Liver (tissue), 9 donors: Measurements from ENCODE around the gene COX10. TPM values are rescaled to one million over a fixed set of nuclear protein-coding genes. Genes with fewer than 3 reads are reported as not detected.

ENCODE experiments used
- DNase-seq: peaks from one replicate; pipeline ENCODE4 v3.0.0-alpha.2; 2017; ENCODE audit warnings: low spot score
- H3K27ac ChIP-seq, 2 donors: one replicate each; pipeline ENCODE4 v1.7.0; 2013; ENCODE audit warnings: inconsistent platforms in 2 of 2, low read length in 2 of 2, control low read depth in 1 of 2, low read depth in 1 of 2, mild to moderate bottlenecking in 1 of 2
- H3K27me3 ChIP-seq, 4 donors: one replicate each; pipeline versions ENCODE4 v1.6.1 to v1.7.0; 2013; ENCODE audit warnings: low read length in 3 of 4, inconsistent platforms in 1 of 4, mild to moderate bottlenecking in 1 of 4, moderate library complexity in 1 of 4; ENCODE audit not compliant: control insufficient read depth in 4 of 4, insufficient read depth in 4 of 4
- H3K36me3 ChIP-seq, 4 donors: one replicate each; pipeline versions ENCODE4 v1.6.1 to v1.7.0; 2013; ENCODE audit warnings: low read length in 3 of 4, mild to moderate bottlenecking in 3 of 4, low read depth in 1 of 4, moderate library complexity in 1 of 4; ENCODE audit not compliant: control insufficient read depth in 4 of 4, insufficient read depth in 3 of 4
- H3K4me1 ChIP-seq, 4 donors: one replicate each; pipeline versions ENCODE4 v1.6.1 to v1.7.0; 2013; ENCODE audit warnings: low read length in 3 of 4, mild to moderate bottlenecking in 3 of 4, moderate library complexity in 1 of 4; ENCODE audit not compliant: control insufficient read depth in 4 of 4, insufficient read depth in 4 of 4
- H3K4me3 ChIP-seq, 3 donors: one replicate each; pipeline versions ENCODE4 v1.6.1 to v1.7.0; 2013; ENCODE audit warnings: low read length in 3 of 3, control low read depth in 1 of 3, low read depth in 1 of 3, mild to moderate bottlenecking in 1 of 3
- H3K9ac ChIP-seq, 2 donors: one replicate each; pipeline ENCODE4 v1.7.0; 2013; ENCODE audit warnings: low read length in 2 of 2, mild to moderate bottlenecking in 2 of 2, moderate library complexity in 2 of 2, control low read depth in 1 of 2, low read depth in 1 of 2
- H3K9me3 ChIP-seq, 4 donors: one replicate each; pipeline versions ENCODE4 v1.6.1 to v1.7.0; 2013; ENCODE audit warnings: low read length in 3 of 4; ENCODE audit not compliant: control insufficient read depth in 4 of 4
- EGR1 ChIP-seq, 2 donors: IDR thresholded peaks; 2 replicates each; pipeline ENCODE4 v1.6.1; 2016 to 2018; ENCODE audit warnings: antibody characterized with exemption in 2 of 2, low read depth in 2 of 2
- FOXA1 ChIP-seq: IDR thresholded peaks from 2 replicates; pipeline ENCODE4 v1.6.1; 2016; ENCODE audit warnings: antibody characterized with exemption
- FOXA2 ChIP-seq: IDR thresholded peaks from 2 replicates; pipeline ENCODE4 v1.6.1; 2016; ENCODE audit warnings: antibody characterized with exemption
- GABPA ChIP-seq, 2 donors: IDR thresholded peaks in 1 of 2; conservative IDR thresholded peaks in 1 of 2; 2 replicates each; pipeline ENCODE4 v1.6.1; 2016; ENCODE audit warnings: antibody characterized with exemption in 2 of 2, mild to moderate bottlenecking in 1 of 2, moderate library complexity in 1 of 2
- HNF4A ChIP-seq, 2 donors: conservative IDR thresholded peaks; 2 replicates each; pipeline ENCODE4 v1.6.1; 2016; ENCODE audit warnings: antibody characterized with exemption in 2 of 2, mild to moderate bottlenecking in 2 of 2
- HNF4G ChIP-seq: IDR thresholded peaks from 2 replicates; pipeline ENCODE4 v1.6.1; 2016; ENCODE audit warnings: antibody characterized with exemption
- JUND ChIP-seq, 2 donors: IDR thresholded peaks; 2 replicates each; pipeline ENCODE4 v1.6.1; 2016; ENCODE audit warnings: antibody characterized with exemption in 2 of 2
- NR2F2 ChIP-seq: IDR thresholded peaks from 2 replicates; pipeline ENCODE4 v1.6.1; 2016; ENCODE audit warnings: antibody characterized with exemption
- RAD21 ChIP-seq, 2 donors: IDR thresholded peaks; 2 replicates each; pipeline ENCODE4 v1.6.1; 2016; ENCODE audit warnings: antibody characterized with exemption in 2 of 2, mild to moderate bottlenecking in 2 of 2
- RXRA ChIP-seq, 2 donors: IDR thresholded peaks; 2 replicates each; pipeline ENCODE4 v1.6.1; 2017 to 2018; ENCODE audit warnings: antibody characterized with exemption in 2 of 2, mild to moderate bottlenecking in 1 of 2
- SP1 ChIP-seq: IDR thresholded peaks from 2 replicates; pipeline ENCODE4 v1.6.1; 2018; ENCODE audit warnings: antibody characterized with exemption, mild to moderate bottlenecking
- TAF1 ChIP-seq: conservative IDR thresholded peaks from 2 replicates; pipeline ENCODE4 v1.6.1; 2016; ENCODE audit warnings: antibody characterized with exemption, mild to moderate bottlenecking
- YY1 ChIP-seq: IDR thresholded peaks from 2 replicates; pipeline ENCODE4 v1.6.1; 2016; ENCODE audit warnings: antibody characterized with exemption, mild to moderate bottlenecking
- WGBS: extraction: QIAGEN DNeasy Blood & Tissue Kit; methylation state at CpG from one replicate; pipeline ENCODE4 v1.1.7; 2013; 5-methylcytosine and 5-hydroxymethylcytosine counted together
- polyA plus RNA-seq, 2 donors: library from polyadenylated mRNA; stranded (reverse) in 1 of 2; unstranded in 1 of 2; fragments of 200-250 nt in 1 of 2; fragments of >200 nt in 1 of 2; fragmentation: Nextera tagmentation in 1 of 2; extraction: Ambion mirVana in 1 of 2; gene quantifications; one replicate each; pipeline versions ENCODE4 v1.2.1 to v1.2.3, GENCODE V29; 2013 to 2015
- total RNA-seq, 2 donors: library from RNA; depleted of rRNA; stranded (reverse); fragments of >200 nt; gene quantifications; one replicate each; pipeline ENCODE4 v1.2.3, GENCODE V29; 2014
- TF ChIP-seq, protein P1 (sequence below): IDR thresholded peaks from 2 replicates; pipeline ENCODE4 v1.6.1; 2016; ENCODE audit warnings: antibody characterized with exemption
- TF ChIP-seq, protein P2 (sequence below): IDR thresholded peaks from 2 replicates; pipeline ENCODE4 v1.6.1; 2016; ENCODE audit warnings: antibody characterized with exemption
- TF ChIP-seq, protein P3 (sequence below): IDR thresholded peaks from 2 replicates; pipeline ENCODE4 v1.6.1; 2016; ENCODE audit warnings: antibody characterized with exemption
- TF ChIP-seq, protein P4 (sequence below): IDR thresholded peaks from 2 replicates; pipeline ENCODE4 v1.6.1; 2016; ENCODE audit warnings: antibody characterized with exemption, mild to moderate bottlenecking
- TF ChIP-seq, protein P5 (sequence below): fragments of 150-350 bp; IDR thresholded peaks from 2 replicates; pipeline ENCODE4 v1.5.1; 2017; ENCODE audit warnings: improper control_type of control experiment, low read depth, low read length; ENCODE audit not compliant: missing input control
- donor health status: healthy.
- donor health status: healthy.
- donor health status: healthy.
- donor health status: healthy.
- donor health status: healthy.

The COX10 gene
- total and polyA plus RNA-seq, 4 donors = 7.0 to 15.1 (median 8.7) TPM

DNA sequence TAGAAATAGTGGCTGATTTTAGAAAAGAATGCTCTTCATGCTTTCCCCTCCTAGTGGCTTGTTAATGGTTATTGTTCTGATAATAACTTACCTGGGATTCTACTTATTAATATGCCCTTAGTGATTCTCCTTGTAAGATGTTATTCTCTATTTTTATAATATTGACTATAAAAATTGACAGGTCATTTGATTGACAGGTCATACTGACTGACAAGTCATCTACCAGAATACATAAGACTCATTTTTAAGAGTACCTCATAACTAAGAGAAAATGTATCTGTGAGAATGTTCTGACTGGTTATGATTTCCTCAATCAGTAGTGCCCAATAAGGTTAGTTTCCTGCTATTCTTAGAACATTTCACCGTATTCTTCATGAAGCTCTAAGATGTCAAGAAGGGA lies 8.6 kb upstream of the COX10 start:
- TF ChIP-seq, protein P1, sequence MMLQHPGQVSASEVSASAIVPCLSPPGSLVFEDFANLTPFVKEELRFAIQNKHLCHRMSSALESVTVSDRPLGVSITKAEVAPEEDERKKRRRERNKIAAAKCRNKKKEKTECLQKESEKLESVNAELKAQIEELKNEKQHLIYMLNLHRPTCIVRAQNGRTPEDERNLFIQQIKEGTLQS = no peak
- TF ChIP-seq NR2F2 = no peak
- TF ChIP-seq FOXA2 = no peak
- no peak for TF ChIP-seq HNF4A (conservative IDR thresholded peaks at IDR 0.05)
- TF ChIP-seq, protein P2, sequence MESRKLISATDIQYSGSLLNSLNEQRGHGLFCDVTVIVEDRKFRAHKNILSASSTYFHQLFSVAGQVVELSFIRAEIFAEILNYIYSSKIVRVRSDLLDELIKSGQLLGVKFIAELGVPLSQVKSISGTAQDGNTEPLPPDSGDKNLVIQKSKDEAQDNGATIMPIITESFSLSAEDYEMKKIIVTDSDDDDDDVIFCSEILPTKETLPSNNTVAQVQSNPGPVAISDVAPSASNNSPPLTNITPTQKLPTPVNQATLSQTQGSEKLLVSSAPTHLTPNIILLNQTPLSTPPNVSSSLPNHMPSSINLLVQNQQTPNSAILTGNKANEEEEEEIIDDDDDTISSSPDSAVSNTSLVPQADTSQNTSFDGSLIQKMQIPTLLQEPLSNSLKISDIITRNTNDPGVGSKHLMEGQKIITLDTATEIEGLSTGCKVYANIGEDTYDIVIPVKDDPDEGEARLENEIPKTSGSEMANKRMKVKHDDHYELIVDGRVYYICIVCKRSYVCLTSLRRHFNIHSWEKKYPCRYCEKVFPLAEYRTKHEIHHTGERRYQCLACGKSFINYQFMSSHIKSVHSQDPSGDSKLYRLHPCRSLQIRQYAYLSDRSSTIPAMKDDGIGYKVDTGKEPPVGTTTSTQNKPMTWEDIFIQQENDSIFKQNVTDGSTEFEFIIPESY = no peak
- no peak for TF ChIP-seq RXRA (IDR thresholded peaks at IDR 0.05)
- no peak for TF ChIP-seq GABPA (IDR thresholded peaks at IDR 0.05 in 1 of 2, conservative IDR thresholded peaks at IDR 0.05 in 1 of 2)
- no peak for TF ChIP-seq TAF1
- TF ChIP-seq RAD21 (IDR thresholded peaks at IDR 0.05) = no peak
- TF ChIP-seq JUND (IDR thresholded peaks at IDR 0.05) = no peak
- TF ChIP-seq FOXA1 = no peak
- no peak for TF ChIP-seq YY1
- Histone ChIP-seq H3K4me3 (no peak overlapping the region), H3K9ac (no peak overlapping the region), H3K27me3 (no peaks in the 10 kb centered on the region), H3K36me3 (peaks cover 0 to 2% (median under 1%) of the 10 kb centered on the region in 4 donors), H3K9me3 (no peaks in the 10 kb centered on the region), H3K4me1 (peaks cover 0 to 1% (median 0%) of the 10 kb centered on the region in 4 donors), H3K27ac (no peak overlapping the region)
- DNase-seq = no peak
- 97% methylated on average over 1 of the region's 1 CpG for WGBS

DNA sequence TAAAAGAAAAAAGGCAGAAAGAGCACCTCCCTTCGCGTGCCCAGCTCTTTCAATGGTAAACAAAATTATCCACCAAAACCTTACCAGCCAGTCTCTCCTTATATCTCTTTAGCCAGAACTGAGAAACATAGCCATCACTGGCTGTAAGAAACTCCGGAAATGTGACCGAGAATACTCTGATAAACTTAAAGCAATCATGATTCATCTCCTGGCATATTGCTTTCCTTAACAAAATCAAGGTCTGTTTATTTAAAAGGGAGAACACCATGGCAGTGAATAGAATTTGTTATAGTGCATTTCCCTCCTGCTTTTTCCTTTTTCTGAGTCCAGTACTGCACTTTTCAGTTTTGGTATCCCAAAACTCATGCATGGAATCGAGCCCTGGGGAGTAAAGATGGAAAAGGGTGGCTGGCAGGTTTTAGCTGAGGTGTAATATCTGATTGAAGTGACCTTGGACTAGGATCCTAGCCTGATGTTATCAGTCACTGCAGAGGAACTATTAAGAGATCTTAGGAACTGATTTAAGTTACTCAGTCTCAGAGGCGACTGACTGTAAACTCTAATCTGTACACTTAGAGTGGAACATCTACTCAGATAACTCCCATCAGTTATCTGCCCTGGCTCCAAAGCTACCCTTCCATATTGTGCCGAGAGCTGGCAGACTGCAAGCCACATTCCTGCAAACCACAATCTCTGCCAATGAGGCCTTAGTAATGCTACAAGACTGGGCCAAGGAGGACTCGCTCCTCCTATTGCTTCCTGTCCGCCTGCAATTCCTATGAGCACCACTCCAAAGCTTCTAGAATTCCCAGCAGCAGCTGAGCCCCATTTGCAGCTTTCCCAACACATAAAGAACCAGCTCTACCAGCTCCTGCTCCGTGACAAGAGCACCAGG lies 7.4 kb upstream of the COX10 start:
- no peak for TF ChIP-seq NR2F2
- TF ChIP-seq YY1 = no peak
- TF ChIP-seq EGR1 (IDR thresholded peaks at IDR 0.05; ENCODE audit: low read depth in 2 of 2) = no peak
- TF ChIP-seq, protein P3, sequence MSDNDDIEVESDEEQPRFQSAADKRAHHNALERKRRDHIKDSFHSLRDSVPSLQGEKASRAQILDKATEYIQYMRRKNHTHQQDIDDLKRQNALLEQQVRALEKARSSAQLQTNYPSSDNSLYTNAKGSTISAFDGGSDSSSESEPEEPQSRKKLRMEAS = no peak
- no peak for TF ChIP-seq GABPA (IDR thresholded peaks at IDR 0.05 in 1 of 2, conservative IDR thresholded peaks at IDR 0.05 in 1 of 2)
- TF ChIP-seq HNF4G = no peak
- TF ChIP-seq, protein P4, sequence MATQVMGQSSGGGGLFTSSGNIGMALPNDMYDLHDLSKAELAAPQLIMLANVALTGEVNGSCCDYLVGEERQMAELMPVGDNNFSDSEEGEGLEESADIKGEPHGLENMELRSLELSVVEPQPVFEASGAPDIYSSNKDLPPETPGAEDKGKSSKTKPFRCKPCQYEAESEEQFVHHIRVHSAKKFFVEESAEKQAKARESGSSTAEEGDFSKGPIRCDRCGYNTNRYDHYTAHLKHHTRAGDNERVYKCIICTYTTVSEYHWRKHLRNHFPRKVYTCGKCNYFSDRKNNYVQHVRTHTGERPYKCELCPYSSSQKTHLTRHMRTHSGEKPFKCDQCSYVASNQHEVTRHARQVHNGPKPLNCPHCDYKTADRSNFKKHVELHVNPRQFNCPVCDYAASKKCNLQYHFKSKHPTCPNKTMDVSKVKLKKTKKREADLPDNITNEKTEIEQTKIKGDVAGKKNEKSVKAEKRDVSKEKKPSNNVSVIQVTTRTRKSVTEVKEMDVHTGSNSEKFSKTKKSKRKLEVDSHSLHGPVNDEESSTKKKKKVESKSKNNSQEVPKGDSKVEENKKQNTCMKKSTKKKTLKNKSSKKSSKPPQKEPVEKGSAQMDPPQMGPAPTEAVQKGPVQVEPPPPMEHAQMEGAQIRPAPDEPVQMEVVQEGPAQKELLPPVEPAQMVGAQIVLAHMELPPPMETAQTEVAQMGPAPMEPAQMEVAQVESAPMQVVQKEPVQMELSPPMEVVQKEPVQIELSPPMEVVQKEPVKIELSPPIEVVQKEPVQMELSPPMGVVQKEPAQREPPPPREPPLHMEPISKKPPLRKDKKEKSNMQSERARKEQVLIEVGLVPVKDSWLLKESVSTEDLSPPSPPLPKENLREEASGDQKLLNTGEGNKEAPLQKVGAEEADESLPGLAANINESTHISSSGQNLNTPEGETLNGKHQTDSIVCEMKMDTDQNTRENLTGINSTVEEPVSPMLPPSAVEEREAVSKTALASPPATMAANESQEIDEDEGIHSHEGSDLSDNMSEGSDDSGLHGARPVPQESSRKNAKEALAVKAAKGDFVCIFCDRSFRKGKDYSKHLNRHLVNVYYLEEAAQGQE = no peak
- no peak for TF ChIP-seq HNF4A (conservative IDR thresholded peaks at IDR 0.05)
- no peak for TF ChIP-seq TAF1
- TF ChIP-seq FOXA2 = no peak
- no peak for TF ChIP-seq JUND (IDR thresholded peaks at IDR 0.05)
- TF ChIP-seq, protein P2 = no peak
- no peak for TF ChIP-seq SP1
- TF ChIP-seq, protein P5, sequence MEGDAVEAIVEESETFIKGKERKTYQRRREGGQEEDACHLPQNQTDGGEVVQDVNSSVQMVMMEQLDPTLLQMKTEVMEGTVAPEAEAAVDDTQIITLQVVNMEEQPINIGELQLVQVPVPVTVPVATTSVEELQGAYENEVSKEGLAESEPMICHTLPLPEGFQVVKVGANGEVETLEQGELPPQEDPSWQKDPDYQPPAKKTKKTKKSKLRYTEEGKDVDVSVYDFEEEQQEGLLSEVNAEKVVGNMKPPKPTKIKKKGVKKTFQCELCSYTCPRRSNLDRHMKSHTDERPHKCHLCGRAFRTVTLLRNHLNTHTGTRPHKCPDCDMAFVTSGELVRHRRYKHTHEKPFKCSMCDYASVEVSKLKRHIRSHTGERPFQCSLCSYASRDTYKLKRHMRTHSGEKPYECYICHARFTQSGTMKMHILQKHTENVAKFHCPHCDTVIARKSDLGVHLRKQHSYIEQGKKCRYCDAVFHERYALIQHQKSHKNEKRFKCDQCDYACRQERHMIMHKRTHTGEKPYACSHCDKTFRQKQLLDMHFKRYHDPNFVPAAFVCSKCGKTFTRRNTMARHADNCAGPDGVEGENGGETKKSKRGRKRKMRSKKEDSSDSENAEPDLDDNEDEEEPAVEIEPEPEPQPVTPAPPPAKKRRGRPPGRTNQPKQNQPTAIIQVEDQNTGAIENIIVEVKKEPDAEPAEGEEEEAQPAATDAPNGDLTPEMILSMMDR = no peak
- TF ChIP-seq RAD21 (IDR thresholded peaks at IDR 0.05) = no peak
- TF ChIP-seq FOXA1 = no peak
- TF ChIP-seq, protein P1 = no peak
- TF ChIP-seq RXRA (IDR thresholded peaks at IDR 0.05) = no peak
- peaks cover 0 to 3% (median 0%) of the 10 kb centered on the region in 4 donors for H3K9me3 ChIP-seq
- no peak overlapping the region for H3K4me3 ChIP-seq
- H3K4me1 ChIP-seq = peaks cover 0 to 1% (median 0%) of the 10 kb centered on the region in 4 donors
- 94% methylated on average over 10 of the region's 10 CpGs for WGBS
- H3K36me3 ChIP-seq = peaks cover 0 to 5% (median under 1%) of the 10 kb centered on the region in 4 donors
- H3K27me3 ChIP-seq = no peaks in the 10 kb centered on the region
- DNase-seq = no peak
- no peak overlapping the region for H3K9ac ChIP-seq
- H3K27ac ChIP-seq = no peak overlapping the region
